Measurements from ENCODE around the gene PARD3B.
A peak's percentile ranks its signal among the peaks of the same experiment; 100 is the strongest.

The PARD3B gene

DNA sequence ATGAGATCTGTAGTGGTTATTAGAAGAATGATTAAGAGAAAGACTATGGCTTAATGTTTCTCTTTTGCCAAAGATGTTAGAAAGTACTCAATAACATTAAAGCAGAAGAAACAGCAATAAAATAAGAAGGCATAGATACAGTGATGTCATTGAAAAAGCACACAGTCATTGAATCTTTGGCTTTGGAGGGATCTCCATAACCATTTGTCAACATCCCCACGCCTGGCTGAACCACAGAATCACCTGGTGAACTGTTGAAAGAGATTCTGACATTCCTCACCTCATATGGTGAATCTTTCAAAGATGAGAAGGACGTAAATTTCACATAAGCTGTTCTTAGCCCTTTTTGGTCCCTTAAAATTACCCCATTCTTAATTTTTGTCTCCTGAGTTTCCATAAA is 812.5 kb downstream of the PARD3B start:
- no peak for DNase-seq (ENCODE audit: low spot score)

DNA sequence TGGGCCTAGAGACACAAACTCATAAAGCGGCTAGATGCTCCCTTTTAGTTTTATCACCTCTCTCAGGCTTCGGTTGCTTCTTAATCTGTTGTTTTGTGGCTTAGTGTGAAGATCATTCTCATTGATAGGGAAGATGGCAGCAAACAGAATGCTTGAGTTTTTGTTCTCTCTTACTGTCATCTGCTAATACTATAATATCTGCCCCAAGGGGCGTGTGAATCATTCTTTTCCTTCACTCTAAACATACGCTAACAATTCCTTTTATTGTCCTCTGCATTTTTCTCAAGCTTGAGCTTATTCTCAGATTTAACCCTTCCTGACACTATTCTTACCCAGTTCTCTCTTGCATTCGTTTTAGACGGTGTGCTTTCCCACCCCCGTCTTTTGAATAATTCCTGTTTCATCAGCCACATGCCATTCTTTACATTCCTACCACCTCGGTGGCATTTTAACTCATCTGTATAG is 813.1 kb downstream of the PARD3B start:
- DNase-seq (ENCODE audit: low spot score): no peak

DNA sequence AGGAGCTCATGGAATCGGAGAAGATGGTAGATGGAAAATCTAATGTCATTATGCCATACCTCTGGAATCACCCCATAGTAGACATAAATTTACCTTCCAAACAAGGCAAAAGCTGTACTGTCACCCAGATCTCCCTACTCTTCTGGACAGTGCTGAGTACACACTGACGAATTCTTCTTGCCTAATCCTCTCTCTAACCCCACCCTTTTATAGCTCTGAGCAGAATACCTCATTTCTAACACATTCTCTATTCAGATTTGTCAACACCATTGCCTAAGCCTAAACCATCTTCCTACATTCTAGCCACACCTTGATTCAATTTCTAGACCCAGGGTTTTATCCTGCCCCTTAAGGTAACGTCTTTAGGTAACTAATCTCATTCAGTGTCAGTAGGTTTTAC is 816.0 kb downstream of the PARD3B start:
- DNase-seq (ENCODE audit: low spot score): no peak

DNA sequence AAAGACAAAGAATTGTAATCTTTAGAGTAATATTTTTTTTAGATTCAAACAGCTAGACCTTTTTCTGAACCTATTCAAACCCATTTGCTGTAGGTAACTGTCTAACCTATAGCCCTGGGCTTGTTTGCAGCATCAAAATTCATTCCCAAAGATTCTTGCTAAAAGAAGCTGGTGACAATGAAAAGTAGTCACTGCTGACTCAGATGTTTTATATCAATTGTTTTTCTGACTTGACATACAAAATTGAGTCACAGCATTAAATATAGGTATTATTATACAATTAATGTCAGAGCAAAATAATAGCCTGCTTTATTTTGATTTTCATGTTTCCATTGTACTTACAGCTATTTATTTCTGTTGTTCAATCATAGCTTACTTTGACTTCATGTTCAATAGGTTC is 816.7 kb downstream of the PARD3B start:
- no peak for DNase-seq (ENCODE audit: low spot score)

DNA sequence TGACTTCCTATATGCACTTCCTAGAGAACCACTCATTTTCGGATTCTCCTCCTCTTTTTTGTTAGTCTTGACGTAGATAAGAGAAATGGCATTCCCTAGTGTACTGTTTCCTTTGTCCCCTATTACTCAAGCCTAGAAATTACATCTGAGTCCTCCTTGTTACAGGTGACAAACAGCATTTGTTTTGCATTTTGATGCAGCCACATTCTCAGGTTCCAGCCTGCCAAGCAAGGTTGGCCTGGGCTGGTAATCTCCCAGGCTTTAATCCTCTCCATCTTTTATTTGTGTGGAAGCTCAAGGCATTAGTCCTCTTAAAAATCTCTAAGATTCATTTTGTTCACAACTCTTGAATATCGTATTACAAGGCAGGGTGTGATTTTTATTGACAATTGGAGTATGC is 819.0 kb downstream of the PARD3B start:
- no peak for DNase-seq (ENCODE audit: low spot score)

DNA sequence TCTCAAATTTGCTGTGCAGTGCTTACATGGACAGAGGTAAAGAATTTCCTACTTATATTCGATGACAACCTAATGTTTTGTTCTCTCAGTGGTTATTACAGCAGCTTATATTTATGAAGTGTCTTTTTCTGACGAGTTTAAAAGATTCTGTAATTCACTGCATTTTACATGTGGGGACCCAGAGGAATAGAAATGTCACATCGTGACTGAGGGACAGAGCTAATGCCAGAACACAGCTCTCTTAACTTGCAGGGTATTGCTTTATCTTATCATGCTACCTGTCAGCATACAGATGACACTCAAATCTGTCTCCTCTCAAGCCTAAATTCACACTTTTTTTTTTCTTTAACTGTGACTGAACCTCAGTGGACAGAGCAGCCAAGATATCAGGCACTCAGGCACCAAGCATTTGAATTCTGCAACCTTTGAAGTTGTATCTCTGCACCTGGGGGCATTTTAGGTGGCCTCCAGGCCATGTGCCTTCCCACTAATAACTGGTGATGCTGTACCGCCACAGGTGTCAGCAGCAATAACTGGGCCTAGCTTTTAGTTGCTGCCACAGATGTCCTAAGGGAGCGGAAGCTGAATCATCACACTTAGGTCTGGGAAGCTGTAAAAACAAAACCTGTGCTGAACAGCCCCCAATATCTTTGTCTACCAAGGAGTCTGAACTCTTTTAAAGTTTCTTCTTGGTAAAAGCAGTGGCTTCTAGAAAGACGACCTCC is 821.2 kb downstream of the PARD3B start:
- no peak for DNase-seq (ENCODE audit: low spot score)

DNA sequence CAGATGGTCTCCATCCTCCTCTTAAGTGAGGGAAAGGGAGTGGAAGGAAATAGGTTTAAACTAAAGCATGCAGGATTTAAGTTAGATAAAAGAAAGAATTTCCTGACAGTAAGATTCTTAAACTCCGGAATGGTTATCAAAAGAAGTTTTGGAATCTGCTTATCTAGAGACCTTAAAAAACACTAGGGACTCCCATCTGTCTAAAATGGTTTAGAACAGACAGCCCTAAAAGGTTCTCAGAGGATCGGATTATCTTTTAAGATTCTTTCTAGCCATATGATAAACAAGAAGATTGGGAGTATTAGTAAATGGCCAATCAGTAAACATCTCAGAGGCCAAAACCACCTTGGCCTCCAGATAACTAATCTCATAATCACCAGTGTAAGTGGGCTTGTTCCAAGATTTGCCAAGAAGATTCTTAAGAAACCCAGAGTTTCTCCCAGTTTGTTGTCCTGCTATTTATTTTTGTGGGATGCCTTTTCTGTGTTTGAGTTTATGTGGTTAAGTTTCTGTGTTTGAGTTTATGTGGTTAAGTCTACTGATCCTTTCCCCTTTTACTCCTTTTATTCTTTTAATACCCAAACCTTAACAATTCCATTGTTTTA is 822.2 kb downstream of the PARD3B start:
- no peak for DNase-seq (ENCODE audit: low spot score)

DNA sequence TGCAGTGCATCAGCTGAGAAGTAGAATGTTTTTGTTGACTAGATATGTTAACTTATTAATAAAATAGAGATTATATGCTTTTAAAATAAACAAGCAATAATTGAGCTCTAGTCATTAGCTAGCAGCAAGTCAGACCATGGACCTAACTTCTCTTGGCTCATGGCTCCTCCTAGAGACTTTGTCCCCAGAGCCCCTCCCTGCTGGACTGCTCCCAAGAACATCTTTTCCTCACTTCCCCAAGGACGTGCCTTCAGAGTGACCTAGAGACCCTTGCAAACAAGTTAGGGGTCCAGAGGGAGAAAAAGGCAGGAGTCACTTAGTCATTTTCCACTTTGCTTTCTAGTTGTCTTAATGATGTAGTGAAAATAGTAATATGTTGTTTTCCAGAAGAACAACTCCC is 824.5 kb downstream of the PARD3B start:
- no peak for DNase-seq (ENCODE audit: low spot score)

DNA sequence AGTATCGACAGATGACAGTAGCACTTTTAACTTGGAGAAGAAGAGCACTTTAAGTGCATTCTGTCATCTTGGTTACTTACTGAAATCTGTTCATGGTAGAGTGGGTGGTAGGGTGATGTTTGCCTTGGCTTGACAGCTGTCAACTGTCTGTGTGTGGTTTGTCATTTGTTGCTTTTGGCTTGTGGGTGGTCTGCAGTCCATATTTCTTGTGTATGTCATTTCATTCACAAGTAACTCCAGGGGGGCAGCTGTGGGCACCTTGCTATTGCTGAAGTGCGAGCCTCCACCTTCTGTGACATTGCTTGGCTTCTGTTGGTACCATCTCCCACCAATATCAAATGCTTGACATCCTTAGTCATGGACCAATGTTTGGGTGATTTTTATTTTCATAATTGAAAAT is 825.5 kb downstream of the PARD3B start:
- no peak for DNase-seq (ENCODE audit: low spot score)

DNA sequence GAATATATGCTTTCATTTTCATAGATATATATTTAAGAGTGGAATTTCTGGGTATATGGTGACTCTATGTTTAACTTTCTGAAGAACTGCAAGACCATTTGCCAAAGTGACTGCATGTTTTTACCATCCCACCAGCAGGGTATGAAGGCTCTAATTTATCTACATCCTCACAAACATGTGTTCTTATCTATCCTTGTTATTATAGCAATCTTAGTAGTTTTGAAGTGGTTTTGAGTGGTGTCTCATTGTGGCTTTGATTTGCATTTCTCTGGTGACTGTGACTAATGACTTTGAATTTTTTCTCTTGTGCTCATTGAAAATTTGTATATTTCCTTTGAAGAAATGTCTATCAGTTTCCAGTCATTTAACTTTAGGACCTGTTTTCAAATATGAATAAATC is 826.9 kb downstream of the PARD3B start:
- peak; percentile 45 for DNase-seq (ENCODE audit: low spot score)

DNA sequence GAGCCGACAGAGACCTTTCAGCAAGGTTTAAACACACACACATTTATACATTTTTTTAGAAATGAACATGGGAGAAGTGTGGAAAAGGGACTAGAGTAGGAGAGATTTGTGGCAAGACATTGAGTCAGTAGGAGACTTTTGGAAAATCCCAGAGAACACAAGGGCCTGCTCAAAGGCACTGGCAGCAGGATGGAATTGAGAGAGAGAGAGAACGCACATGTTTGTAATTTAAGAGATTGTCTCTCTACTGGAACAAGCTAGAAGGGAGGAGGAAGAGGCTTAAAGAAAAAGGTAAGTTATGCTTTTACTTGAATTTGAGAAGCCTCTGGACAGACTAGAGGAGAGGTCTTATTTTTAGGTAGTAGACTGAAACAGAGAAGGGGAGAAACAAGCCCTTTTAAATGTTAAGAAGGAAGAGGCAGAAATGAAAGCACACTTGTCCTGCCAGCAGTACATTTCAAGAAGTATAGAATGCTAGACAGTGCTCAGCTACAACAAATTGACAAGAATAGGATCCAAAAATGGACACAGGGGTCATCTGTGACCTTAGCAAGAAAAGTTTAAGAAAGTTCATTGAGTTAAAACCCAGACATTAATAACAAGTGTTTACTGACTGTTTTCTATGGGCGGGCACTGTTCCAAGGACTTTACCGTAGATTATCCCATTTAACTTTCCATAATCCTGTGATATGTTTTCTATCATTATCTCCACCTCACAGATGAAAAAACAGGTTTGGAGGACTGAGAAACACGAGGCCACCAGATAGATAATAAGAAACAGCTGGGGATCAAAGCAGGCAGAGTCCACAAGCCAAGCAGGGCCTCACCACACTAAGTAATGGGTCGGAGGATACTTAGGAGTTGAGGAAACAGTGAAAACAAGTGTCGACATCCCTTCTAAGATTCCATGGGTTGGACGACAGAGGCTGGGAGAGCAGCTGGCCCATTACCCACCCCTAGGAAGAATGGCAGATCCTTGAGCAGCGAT is 830.5 kb downstream of the PARD3B start:
- no peak for DNase-seq (ENCODE audit: low spot score)

DNA sequence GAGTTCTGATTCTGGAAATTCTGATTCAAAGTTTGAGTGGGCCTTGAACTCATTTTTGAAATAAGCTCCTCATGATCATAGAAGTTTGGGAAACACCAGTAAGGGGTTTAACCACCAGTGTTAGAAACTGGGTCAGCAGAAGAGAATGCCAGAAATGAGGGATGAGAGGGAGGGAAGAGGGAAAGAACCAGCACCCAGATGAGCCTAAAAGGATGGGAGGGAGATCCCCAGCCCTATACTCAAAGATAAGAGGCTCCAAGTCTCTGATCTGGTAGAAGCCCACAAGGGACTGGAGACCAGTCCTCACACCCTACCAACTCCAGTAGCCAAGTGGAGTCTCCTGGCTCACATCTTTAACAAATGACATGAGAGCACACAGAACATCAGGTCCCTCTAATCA is 832.0 kb downstream of the PARD3B start:
- DNase-seq (ENCODE audit: low spot score): no peak

DNA sequence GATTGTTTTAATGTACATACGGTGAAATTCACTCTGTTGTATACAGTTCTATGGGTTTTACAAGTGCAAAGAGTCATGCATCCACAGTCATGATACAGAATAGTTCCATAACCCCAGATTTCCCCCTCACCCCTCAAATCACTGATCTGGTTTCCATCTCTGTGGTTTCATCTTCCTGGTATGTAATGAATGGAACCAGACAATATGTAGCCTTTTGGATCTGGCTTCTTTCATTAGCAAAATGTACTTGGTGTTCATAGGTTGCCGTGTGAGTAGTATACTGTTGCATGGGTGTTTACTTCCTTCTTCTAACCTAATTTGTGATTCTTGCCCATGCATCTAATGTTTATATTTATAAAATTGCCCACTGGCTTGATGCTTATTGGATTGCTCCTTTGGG is 838.3 kb downstream of the PARD3B start:
- DNase-seq (ENCODE audit: low spot score): no peak

DNA sequence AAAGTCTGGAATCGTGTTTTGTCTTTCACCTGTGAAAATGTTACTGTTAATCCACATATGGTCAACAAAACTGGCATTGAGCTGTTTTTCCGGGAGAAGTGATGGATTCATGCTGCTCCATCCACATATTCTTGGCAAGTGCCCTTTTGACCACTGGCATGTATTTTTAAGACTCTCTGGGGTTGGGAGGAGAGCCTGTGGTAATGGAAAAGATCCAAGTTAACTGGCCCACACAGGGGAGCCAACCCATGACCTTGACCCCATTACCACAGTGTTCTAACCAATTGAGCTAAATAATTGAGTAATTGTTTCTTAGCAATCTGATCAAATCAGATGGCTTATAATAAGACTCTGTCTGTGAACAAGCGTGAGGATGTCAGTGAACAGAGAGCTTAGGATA is 840.8 kb downstream of the PARD3B start:
- DNase-seq (ENCODE audit: low spot score): no peak

DNA sequence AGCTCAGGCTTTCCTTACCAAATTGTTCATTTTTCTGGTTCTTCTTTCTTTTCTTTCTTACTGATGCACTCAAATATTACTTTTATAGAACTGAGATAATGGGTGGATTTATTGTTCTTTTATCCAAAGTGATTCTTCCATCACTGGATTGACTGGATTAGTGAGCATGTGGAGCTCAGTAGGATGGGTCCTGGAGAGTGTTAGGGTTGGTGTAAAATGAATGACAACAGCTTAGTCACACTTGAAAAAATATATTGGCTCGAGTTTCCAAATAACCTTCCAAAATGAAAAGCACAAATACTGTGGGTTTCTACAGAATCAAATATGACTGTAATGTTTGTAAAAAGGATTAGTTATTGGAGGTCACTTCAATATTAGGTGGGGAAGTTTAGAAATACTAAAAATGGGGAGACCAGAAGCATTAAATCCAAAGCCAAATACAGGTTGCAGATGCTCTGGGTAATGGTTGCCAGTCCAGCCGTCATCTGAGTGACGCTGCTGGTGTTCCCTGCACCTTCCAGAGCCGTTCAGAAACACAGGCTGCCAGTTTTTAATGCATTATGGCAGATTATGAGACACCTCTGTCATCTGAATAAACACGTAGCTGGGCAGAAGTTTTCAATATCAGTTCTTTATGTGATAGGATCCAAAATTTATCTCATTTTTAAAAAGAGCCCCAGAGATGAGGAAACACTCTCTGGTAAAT is 842.2 kb downstream of the PARD3B start:
- no peak for DNase-seq (ENCODE audit: low spot score)

DNA sequence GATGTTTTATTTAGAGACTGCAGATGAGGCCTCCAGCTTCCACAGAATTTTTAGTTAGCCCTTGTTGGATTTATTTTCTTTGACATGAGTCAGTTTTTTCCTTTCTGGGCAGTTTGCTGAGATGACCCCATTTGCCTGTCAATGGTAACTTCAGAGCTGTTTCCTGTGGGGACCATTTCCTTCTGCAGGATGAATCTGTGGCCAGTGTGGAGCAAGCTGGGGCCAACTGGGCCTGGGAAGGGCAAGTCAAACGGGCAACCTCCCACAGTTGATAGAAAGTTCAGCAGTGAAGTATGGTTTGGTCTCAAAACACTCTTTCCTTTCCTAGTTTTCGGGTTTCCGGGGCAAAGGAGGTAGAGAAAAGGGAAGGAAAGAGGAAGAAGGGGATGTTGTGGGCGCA is 845.6 kb downstream of the PARD3B start:
- DNase-seq (ENCODE audit: low spot score): no peak

DNA sequence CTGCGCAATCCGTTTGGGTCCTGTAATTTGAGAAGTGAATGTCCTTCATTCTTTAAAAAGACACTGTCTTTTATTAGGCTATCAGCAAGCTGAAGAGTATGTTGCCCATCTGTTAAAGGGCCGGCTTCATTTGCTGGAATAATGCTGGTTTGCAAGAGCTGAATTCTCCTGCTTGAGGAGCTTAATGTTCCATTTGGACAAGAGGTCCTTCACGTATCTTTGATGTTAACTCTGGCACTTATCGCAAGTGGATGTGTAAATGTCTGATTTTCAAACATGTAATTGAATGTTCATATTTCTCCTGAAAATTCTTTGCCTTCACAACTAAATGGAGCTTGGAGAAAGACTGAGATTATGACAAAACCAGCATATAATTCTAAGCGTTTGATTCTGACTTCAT is 856.2 kb downstream of the PARD3B start:
- DNase-seq (ENCODE audit: low spot score): no peak

DNA sequence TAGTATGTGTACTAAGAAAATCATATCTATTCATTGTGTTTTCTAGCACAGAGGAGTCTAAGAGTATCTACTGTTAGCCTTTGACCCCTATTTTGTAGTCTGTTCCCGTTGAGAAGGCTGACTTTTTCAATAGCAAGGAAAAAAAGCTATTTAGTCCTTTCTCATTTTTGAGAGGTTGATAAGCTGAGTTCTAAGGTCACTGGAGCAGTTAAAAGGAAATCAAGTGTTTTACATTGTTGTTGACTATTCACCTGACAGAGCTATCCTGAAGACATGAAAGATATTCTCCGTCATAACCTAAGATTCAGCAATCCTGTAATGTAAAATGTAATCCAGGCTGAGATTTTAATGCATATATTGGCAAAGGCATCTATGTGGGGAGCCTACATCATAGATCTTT is 856.7 kb downstream of the PARD3B start:
- DNase-seq (ENCODE audit: low spot score): no peak

DNA sequence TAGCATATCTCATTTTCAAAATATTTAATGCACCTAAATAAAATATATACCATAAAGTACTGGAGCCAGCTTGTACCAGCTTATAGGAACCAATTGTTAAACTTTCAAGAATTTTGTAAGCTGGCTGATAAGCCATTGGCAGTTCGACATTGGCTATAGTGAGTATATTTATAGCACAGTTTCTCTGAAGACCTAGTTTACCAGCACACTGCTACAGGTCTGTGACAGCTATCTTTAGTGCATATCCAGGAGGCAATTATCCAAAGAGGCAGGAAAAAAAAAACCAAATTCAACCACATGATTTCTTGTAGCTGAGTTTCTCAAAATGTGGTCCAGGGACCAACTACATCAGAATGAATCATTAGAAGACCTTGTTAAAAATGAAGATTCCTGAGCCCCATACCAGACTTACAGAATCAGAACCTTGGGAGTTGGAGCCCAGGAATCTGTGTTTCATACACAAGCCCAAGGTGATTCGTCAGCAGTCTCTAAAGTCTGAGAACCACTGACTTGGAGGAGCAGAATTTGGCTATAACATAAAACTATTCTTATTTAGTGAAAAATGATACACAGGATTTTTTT is 858.1 kb downstream of the PARD3B start:
- DNase-seq (ENCODE audit: low spot score): peak; percentile 28

DNA sequence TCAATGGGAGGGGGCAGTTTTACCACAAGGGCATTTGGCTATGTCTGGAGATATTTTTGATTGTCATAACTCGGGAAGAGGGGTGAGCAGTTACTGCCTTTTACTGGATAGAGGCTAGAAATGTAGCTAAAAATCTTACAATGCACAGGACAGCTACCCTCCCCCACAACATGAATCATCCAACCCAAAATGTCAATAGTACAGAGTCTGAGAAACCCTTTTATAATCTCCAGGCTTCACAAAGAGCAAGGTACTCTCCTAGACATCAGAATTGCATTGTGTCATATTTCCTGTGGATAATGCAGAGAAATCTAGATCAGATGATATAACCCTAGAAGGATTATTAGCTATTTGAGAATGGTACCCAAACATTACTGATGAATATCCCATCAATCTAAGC is 859.9 kb downstream of the PARD3B start:
- DNase-seq (ENCODE audit: low spot score): no peak

DNA sequence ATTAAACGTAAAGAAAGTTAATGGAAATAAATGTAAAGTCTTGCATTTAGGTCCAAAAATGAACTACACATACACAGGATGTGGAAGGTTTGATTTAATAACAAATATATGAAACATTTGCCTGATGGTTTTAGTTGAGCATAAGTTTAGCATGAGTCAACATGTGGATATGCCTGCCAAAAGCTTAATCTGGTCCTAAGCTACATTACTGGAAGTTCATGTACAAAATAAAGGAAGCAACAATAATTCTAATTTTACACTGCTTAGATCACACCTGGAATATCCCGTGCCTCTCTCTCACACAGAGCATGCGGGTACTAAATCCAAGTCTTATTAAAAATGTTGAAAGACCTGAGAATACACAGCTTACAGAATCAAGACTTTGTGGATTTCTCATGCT is 860.5 kb downstream of the PARD3B start:
- DNase-seq (ENCODE audit: low spot score): peak; percentile 17

DNA sequence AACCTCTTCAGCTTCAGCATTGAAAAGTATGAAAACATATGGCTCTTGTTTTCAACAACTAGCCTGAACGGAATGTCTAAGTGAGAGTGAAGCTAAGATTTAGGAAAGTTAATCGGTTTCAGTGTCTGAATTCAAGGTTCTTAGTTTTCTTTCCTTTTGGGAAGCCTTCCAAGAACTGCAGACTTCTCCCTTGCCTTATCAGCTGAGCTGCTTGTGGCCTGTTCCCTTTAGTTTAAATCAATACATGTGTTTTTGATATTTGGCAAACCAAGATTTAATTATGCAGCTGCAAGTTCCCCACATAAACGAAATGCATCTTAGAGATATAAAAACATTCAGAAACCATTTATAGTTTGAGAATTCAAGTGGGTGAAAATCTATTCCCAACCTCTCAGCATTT is 862.7 kb downstream of the PARD3B start:
- DNase-seq (ENCODE audit: low spot score): no peak

Data from kidney tubule cell (primary cell).